ENCODE measurements around the gene CDK5RAP1. TPM values are rescaled to one million over a fixed set of nuclear protein-coding genes. Genes with fewer than 3 reads are reported as not detected.

CDK5RAP1 gene
- total RNA-seq, 2 experiments from 2014 or later: 31.3 to 41.5 TPM

DNA sequence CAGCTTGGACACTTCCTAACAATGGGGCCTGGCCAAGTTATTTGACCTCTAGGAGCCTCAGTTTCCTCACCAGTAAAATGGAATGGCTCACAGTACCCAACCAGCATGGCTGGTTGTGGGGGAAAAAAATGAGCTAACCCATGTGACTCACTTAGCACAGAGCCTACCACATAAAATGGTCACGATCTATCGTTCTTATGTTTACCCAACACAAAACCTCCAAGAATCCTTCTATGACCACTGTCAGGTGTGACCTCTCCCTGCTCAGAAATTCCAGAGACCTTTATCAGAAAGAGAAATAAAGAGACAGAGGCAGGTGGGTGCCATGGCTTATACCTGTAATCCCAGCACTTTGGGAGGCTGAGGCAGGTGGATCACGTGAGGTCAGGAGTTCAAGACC is 78.9 kb downstream of the CDK5RAP1 start:
- H3K27ac Mint-ChIP-seq: no peak overlapping the region
- H3K4me3 Mint-ChIP-seq: no peak overlapping the region
- no peak for DNase-seq
- no peak for ATAC-seq
- H3K9me3 Mint-ChIP-seq (ENCODE audit: low read depth): no peaks in the 10 kb centered on the region
- intact Hi-C loops (cut with DNase I, micrococcal nuclease): no loop called here
- H3K4me1 Mint-ChIP-seq: no peaks in the 10 kb centered on the region
- ChIA-PET POLR2A (no interaction called here), CTCF (interaction anchor here (0.7 kb wide), 1 partner anchor 473 kb away, joined by 3 read pairs; no protein-coding TSS in a partner anchor)
- no peaks in the 10 kb centered on the region for H3K36me3 Mint-ChIP-seq (ENCODE audit: low read depth)
- peaks cover 4% of the 10 kb centered on the region for H3K27me3 Mint-ChIP-seq

GRCh38 chr20:33320006-33320405 is 81.3 kb downstream of the CDK5RAP1 start:
- ChIA-PET CTCF (interaction anchor here (1.0 kb wide), 1 partner anchor 20 kb away, joined by 5 read pairs; no protein-coding TSS in a partner anchor), POLR2A (no interaction called here)
- intact Hi-C loops (cut with DNase I, micrococcal nuclease): no loop called here
- Mint-ChIP-seq H3K27me3 (peaks cover 2% of the 10 kb centered on the region), H3K9me3 (ENCODE audit: low read depth) (no peaks in the 10 kb centered on the region), H3K27ac (no peak overlapping the region), H3K4me3 (no peak overlapping the region), H3K4me1 (no peaks in the 10 kb centered on the region), H3K36me3 (ENCODE audit: low read depth) (no peaks in the 10 kb centered on the region)
- DNase-seq (no peak), ATAC-seq (no peak)

GRCh38 chr20:33318096-33318429 is 83.3 kb downstream of the CDK5RAP1 start:
- peaks cover 2% of the 10 kb centered on the region for H3K27me3 Mint-ChIP-seq
- DNase-seq (no peak), ATAC-seq (no peak)
- ChIA-PET POLR2A (no interaction called here), CTCF (no interaction called here)
- no peak overlapping the region for H3K4me3 Mint-ChIP-seq
- no peaks in the 10 kb centered on the region for H3K36me3 Mint-ChIP-seq (ENCODE audit: low read depth)
- intact Hi-C loops (cut with DNase I, micrococcal nuclease): no loop called here
- H3K27ac Mint-ChIP-seq: no peak overlapping the region
- H3K9me3 Mint-ChIP-seq (ENCODE audit: low read depth): no peaks in the 10 kb centered on the region
- H3K4me1 Mint-ChIP-seq: no peaks in the 10 kb centered on the region

DNA sequence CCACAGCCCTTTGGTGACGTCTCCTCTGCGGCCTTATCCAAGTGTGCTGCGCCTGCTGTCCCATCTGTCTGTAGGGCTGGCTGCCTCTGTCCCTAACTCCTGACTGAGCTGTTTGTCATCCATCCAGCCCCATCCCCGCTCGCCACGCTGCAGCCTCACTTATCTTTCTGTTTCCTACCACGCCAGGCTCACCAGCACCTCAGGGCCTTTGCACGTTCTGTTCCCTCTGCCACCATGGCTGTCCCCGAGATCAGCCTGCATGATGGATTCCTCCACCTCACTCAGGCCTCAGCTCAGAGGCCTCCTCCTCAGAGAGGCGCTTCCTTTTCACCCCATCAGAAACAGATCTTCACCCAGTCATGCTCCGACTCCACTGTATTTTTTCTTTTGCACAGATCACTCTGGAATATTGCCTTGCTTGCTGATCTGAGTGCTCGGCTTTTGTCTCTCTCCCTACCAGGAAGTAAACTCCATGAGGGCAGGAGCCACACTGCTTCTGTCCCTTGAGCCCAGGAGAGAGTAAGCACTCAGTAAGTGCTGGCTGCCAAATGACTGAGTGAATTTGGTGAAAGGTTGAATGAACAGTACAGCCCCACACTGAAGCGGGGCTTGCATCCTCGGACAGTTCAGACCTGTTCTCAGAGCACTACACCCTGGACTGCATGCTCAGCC is 83.8 kb downstream of the CDK5RAP1 start:
- CTCF ChIA-PET: no interaction called here
- intact Hi-C loops (cut with DNase I, micrococcal nuclease): no loop called here
- POLR2A ChIA-PET: no interaction called here
- ATAC-seq (no peak), DNase-seq (no peak)
- H3K4me3 Mint-ChIP-seq: no peak overlapping the region
- H3K4me1 Mint-ChIP-seq: no peaks in the 10 kb centered on the region
- no peaks in the 10 kb centered on the region for H3K36me3 Mint-ChIP-seq (ENCODE audit: low read depth)
- H3K9me3 Mint-ChIP-seq (ENCODE audit: low read depth): no peaks in the 10 kb centered on the region
- no peaks in the 10 kb centered on the region for H3K27me3 Mint-ChIP-seq
- H3K27ac Mint-ChIP-seq: no peak overlapping the region

GRCh38 chr20:33316958-33317357 is 84.4 kb downstream of the CDK5RAP1 start:
- ChIA-PET CTCF (no interaction called here), POLR2A (no interaction called here)
- Mint-ChIP-seq H3K4me1 (no peaks in the 10 kb centered on the region), H3K4me3 (no peak overlapping the region), H3K36me3 (ENCODE audit: low read depth) (no peaks in the 10 kb centered on the region), H3K27me3 (no peaks in the 10 kb centered on the region), H3K27ac (no peak overlapping the region), H3K9me3 (ENCODE audit: low read depth) (no peaks in the 10 kb centered on the region)
- intact Hi-C loops (cut with DNase I, micrococcal nuclease): no loop called here
- DNase-seq: no peak
- no peak for ATAC-seq

- intact Hi-C loops (cut with DNase I, micrococcal nuclease): no loop called here
- Mint-ChIP-seq H3K9me3 (ENCODE audit: low read depth) (no peaks in the 10 kb centered on the region), H3K36me3 (ENCODE audit: low read depth) (no peaks in the 10 kb centered on the region), H3K27ac (no peak overlapping the region), H3K4me3 (no peak overlapping the region), H3K27me3 (no peaks in the 10 kb centered on the region), H3K4me1 (no peaks in the 10 kb centered on the region)
- ChIA-PET POLR2A (no interaction called here), CTCF (no interaction called here)
- ATAC-seq (no peak), DNase-seq (no peak)
Measured at GRCh38 chr20:33316343-33316742, 85.0 kb downstream of the CDK5RAP1 start.

GRCh38 chr20:33313686-33314314 is 87.5 kb downstream of the CDK5RAP1 start:
- POLR2A ChIA-PET: no interaction called here
- Mint-ChIP-seq H3K9me3 (ENCODE audit: low read depth) (no peaks in the 10 kb centered on the region), H3K4me1 (no peaks in the 10 kb centered on the region), H3K4me3 (no peak overlapping the region), H3K27me3 (no peaks in the 10 kb centered on the region), H3K36me3 (ENCODE audit: low read depth) (no peaks in the 10 kb centered on the region), H3K27ac (no peak overlapping the region)
- CTCF ChIA-PET: no interaction called here
- ATAC-seq: no peak
- intact Hi-C loops (cut with DNase I, micrococcal nuclease): no loop called here
- DNase-seq: no peak

DNA sequence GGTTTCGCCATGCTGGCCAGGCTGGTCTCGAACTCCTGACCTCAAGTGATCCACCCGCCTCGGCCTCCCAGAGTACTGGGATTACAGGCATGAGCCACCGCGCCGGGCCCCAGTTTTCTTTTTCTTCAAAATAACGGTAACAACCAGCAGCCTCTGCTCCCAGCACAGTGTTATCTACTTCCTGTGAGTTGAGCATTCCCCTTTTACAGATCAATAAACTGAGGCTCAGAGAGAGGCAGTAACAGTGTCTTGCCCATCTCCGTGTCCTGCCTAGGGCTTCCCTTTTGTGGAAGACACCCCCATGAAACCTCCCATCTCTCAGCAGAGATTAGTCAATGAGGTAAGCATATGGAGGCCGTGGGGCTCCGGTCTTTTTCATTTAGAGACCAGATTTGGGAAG is 88.7 kb downstream of the CDK5RAP1 start:
- ATAC-seq (no peak), DNase-seq (no peak)
- H3K9me3 Mint-ChIP-seq (ENCODE audit: low read depth): no peaks in the 10 kb centered on the region
- intact Hi-C loops (cut with DNase I, micrococcal nuclease): no loop called here
- no peak overlapping the region for H3K27ac Mint-ChIP-seq
- no peaks in the 10 kb centered on the region for H3K4me1 Mint-ChIP-seq
- no peaks in the 10 kb centered on the region for H3K36me3 Mint-ChIP-seq (ENCODE audit: low read depth)
- ChIA-PET POLR2A (no interaction called here), CTCF (no interaction called here)
- H3K27me3 Mint-ChIP-seq: no peaks in the 10 kb centered on the region
- no peak overlapping the region for H3K4me3 Mint-ChIP-seq

DNA sequence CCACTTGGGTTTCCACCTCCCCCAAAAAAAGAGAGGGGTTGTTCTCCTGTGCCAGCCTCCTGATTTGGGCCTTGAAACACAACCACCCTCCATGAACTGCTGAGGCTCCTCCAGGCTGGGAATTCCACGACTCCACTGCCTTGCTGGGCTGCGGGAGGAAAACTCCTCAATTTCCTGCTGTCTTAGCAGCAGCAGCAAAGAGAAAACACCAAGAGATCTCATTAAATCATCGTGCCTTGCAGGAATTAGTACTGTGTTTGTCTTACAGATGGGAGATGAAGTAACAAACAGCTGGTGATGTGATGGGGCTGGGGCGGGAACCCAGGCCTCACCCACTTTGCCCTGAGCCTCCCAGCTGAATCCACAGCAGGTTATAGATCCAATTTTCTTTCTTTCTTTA is 89.3 kb downstream of the CDK5RAP1 start:
- H3K36me3 Mint-ChIP-seq (ENCODE audit: low read depth): no peaks in the 10 kb centered on the region
- H3K4me3 Mint-ChIP-seq: no peak overlapping the region
- no peak for DNase-seq
- intact Hi-C loops (cut with DNase I, micrococcal nuclease): no loop called here
- H3K27ac Mint-ChIP-seq: no peak overlapping the region
- no peak for ATAC-seq
- H3K4me1 Mint-ChIP-seq: no peaks in the 10 kb centered on the region
- ChIA-PET POLR2A (no interaction called here), CTCF (no interaction called here)
- H3K27me3 Mint-ChIP-seq: no peaks in the 10 kb centered on the region
- H3K9me3 Mint-ChIP-seq (ENCODE audit: low read depth): no peaks in the 10 kb centered on the region

DNA sequence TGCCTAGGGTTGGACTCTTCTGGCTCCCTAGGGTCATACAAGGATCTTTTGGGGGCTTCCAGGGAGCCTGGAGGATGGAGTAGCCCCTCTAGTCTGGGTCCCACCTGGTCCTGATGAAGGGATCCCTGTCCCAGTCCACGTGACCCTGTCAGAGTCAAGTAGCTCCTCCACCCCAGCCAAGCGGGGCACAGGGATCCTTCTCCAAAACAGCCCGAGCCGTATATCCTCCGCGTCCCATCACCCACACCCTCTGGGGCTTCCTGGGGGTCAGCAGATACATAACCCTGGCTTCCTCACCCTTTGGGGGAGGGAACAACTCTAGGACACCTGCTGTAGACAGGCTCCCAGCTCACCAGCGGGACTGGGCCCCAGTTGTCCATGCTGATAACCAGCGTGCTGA is 90.3 kb downstream of the CDK5RAP1 start:
- ChIA-PET CTCF (interaction anchor here (1.0 to 1.3 kb wide), 2 partner anchors 11 to 409 kb away, joined by 3 read pairs; no protein-coding TSS in a partner anchor), POLR2A (no interaction called here)
- Mint-ChIP-seq H3K9me3 (ENCODE audit: low read depth) (no peaks in the 10 kb centered on the region), H3K4me3 (no peak overlapping the region), H3K27ac (no peak overlapping the region), H3K36me3 (ENCODE audit: low read depth) (no peaks in the 10 kb centered on the region), H3K27me3 (no peaks in the 10 kb centered on the region), H3K4me1 (no peaks in the 10 kb centered on the region)
- intact Hi-C loops (cut with DNase I, micrococcal nuclease): no loop called here
- no peak for ATAC-seq
- DNase-seq: no peak

DNA sequence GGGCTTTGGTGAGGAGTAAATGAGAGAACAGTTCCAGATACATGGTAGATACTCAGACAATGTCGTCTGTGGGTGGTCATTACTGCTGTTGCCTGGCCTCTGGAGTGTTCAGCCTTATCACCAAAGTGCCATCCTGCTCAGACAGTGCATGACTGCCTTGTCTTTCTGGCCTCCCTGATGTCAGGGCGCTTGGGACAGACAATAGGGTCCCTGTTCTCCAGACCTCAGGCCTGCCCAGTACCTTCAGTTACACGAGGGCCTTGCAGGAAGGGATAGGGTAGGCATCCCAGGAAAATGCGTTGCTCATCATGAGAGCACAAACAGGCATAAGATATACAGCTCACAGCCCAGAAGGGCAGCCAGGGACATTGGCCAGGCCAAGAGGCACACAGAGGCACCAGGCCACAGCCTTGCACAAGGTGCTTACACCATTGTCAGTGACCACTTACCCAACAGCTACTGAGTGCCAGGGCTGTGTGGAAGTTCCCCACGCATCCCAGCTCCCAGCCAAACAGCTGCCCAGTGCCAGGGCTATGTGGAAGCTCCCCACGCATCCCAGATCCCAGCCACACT is 90.9 kb downstream of the CDK5RAP1 start:
- ChIA-PET CTCF (interaction anchor here (0.6 to 1.3 kb wide), 3 partner anchors 11 to 408 kb away, joined by 3 read pairs; no protein-coding TSS in a partner anchor), POLR2A (no interaction called here)
- Mint-ChIP-seq H3K27ac (no peak overlapping the region), H3K9me3 (ENCODE audit: low read depth) (no peaks in the 10 kb centered on the region), H3K4me3 (no peak overlapping the region), H3K27me3 (no peaks in the 10 kb centered on the region), H3K4me1 (no peaks in the 10 kb centered on the region), H3K36me3 (ENCODE audit: low read depth) (no peaks in the 10 kb centered on the region)
- ATAC-seq: no peak
- intact Hi-C loops (cut with DNase I, micrococcal nuclease): no loop called here
- DNase-seq: no peak

GRCh38 chr20:33309631-33310030 is 91.7 kb downstream of the CDK5RAP1 start:
- DNase-seq: no peak
- Mint-ChIP-seq H3K4me3 (no peak overlapping the region), H3K4me1 (no peaks in the 10 kb centered on the region), H3K9me3 (ENCODE audit: low read depth) (no peaks in the 10 kb centered on the region), H3K27me3 (no peaks in the 10 kb centered on the region), H3K27ac (no peak overlapping the region), H3K36me3 (ENCODE audit: low read depth) (no peaks in the 10 kb centered on the region)
- no peak for ATAC-seq
- intact Hi-C loops (cut with DNase I, micrococcal nuclease): loop anchor here in 1 of 2 experiments (5.0 kb wide), 1 partner anchor 38 kb away; no protein-coding TSS in a partner anchor
- ChIA-PET POLR2A (no interaction called here), CTCF (interaction anchor here (0.6 kb wide), 1 partner anchor 20 kb away, joined by 3 read pairs; no protein-coding TSS in a partner anchor)

All from activated CD4-positive, alpha-beta T cell treated with anti-CD3 and anti-CD28 coated beads for 36 hours (primary cell).